A549 treated with ZK216348 at 1 μM for 4 hours (cell line): ENCODE measurements around the gene CCDC192. TPM values are rescaled to one million over a fixed set of nuclear protein-coding genes. Genes with fewer than 3 reads are reported as not detected.

Experiments
- total RNA-seq: library from RNA; stranded (reverse); fragments of 200-300 nt; extraction: Qiagen RNA extraction; gene quantifications from 5 replicates; pipeline ENCODE4 v1.2.3, GENCODE V29; 2022; ENCODE audit warnings: low read depth

The CCDC192 gene
- not detected in 5 replicates for total RNA-seq

DNA sequence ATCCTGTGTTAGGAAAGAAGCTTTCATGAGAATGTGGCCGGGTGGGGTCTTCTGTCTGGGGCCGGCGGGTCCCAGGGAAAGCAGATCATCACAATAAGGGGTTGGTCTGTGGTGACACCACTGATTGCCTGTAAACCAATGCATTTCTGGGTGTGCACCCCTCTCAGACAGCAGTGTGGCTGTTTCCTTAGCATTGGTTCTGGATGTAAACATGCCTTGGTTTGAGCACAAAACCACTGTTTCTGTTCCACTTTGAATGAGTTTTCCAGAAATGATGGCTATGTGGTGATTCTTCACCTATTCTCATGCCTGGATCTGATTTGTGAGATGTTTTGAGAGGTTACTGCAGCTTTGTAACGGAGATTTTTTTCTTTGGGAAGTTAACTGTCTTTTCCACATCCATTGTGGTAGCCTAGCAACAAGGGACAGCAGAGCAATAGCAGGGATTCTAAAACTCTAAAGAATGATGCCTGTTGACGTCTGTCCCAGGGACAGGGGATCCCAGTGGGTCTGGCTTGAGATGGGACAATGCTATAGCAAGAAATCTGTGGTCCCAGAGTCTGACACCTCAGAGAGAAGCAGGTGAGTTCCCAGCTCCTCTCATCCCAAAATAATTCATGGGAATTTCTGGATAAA is at the start of gene CCDC192:
Gene CCDC192 (plus strand): TSS at position 466 of the 636 bp plus-strand sequence. CDS start 55 bp downstream, at position 521.

Other genes with a start within 250 kb of the CCDC192 start
- 36.1 to 56.1 TPM (median 47.3 TPM) in 5 replicates for gene PRRC1, start 185.8 kb upstream of the CCDC192 start, total RNA-seq
- not detected in 5 replicates for gene CTXN3, start 54.3 kb upstream of the CCDC192 start, total RNA-seq